ENCODE measurements around the gene HRH1. TPM values are rescaled to one million over a fixed set of nuclear protein-coding genes. Genes with fewer than 3 reads are reported as not detected.

The HRH1 gene
- total and polyA plus RNA-seq, 12 donors = 0.24 to 6.5 (median 2.2) TPM

DNA sequence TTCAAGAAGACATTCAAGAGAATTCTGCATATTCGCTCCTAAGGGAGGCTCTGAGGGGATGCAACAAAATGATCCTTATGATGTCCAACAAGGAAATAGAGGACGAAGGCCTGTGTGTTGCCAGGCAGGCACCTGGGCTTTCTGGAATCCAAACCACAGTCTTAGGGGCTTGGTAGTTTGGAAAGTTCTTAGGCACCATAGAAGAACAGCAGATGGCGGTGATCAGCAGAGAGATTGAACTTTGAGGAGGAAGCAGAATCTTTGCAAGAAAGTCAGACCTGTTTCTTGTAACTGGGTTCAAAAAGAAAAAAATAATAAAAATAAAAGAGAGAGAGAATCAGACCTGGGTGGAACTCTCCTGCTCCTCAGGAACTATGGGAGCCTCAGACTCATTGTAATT, 106.2 kb downstream of the HRH1 start:
- H3K9me3 ChIP-seq (replicated peaks in 1 of 3) = no peaks in the 10 kb centered on the region
- TF ChIP-seq CTCF (IDR thresholded peaks at IDR 0.05) (no peak), POLR2A (IDR thresholded peaks at IDR 0.05) (no peak)
- H3K36me3 ChIP-seq (replicated peaks in 1 of 2) = no peaks in the 10 kb centered on the region
- intact Hi-C loops (cut with DNase I) = no loop called here
- no peak overlapping the region for H3K27ac ChIP-seq
- H3K4me3 ChIP-seq = no peak overlapping the region
- DNase-seq = no peak
- H3K4me1 ChIP-seq (replicated peaks in 1 of 2) = no peaks in the 10 kb centered on the region
- no peaks in the 10 kb centered on the region for H3K27me3 ChIP-seq
- 80 to 89% (median 84%) methylated on average over 3 of the region's 3 CpGs for WGBS, 4 donors

- peaks cover 12 to 14% of the 10 kb centered on the region in 2 donors for H3K4me1 ChIP-seq (replicated peaks in 1 of 2)
- H3K27ac ChIP-seq = no peak overlapping the region
- no peaks in the 10 kb centered on the region for H3K9me3 ChIP-seq (replicated peaks in 1 of 3)
- intact Hi-C loops (cut with DNase I) = no loop called here
- DNase-seq = peak in 2 of 7 donors; percentile 38 to 48
- WGBS, 4 donors = 70 to 79% (median 77%) methylated on average over 9 of the region's 9 CpGs
- H3K27me3 ChIP-seq = no peaks in the 10 kb centered on the region
- no peak for TF ChIP-seq POLR2A (IDR thresholded peaks at IDR 0.05)
- H3K4me3 ChIP-seq = no peak overlapping the region
- H3K36me3 ChIP-seq (replicated peaks in 1 of 2) = no peaks in the 10 kb centered on the region
Observed at GRCh38 chr3:11269007-11269406, 114.7 kb downstream of the HRH1 start.

- DNase-seq = peak; percentile 96 to 99 (median 98)
- Histone ChIP-seq H3K4me3 (peak within 1 kb of the TSS; percentile 38 to 88 (median 78)), H3K27me3 (no peaks in the 10 kb centered on the region), H3K27ac (peak within 1 kb of the TSS in 4 of 5 donors; percentile 79 to 90 (median 83)), H3K4me1 (replicated peaks in 1 of 2) (peaks cover 12 to 14% of the 10 kb centered on the region in 2 donors), H3K9me3 (replicated peaks in 1 of 3) (no peaks in the 10 kb centered on the region), H3K36me3 (replicated peaks in 1 of 2) (no peaks in the 10 kb centered on the region)
- intact Hi-C loops (cut with DNase I) = loop anchor here in 1 of 2 donors (10.0 kb wide), 1 partner anchor 53 kb away; no protein-coding TSS in a partner anchor
- TF ChIP-seq CTCF (IDR thresholded peaks at IDR 0.05) (peak in 2 of 6 experiments; percentile 20 to 34), POLR2A (IDR thresholded peaks at IDR 0.05) (peak; percentile 78 to 87)
- 1 to 8% (median 2%) methylated on average over 7 to 51 of the region's 51 CpGs for WGBS, 4 donors
Observed at GRCh38 chr3:11271986-11272904, 118.0 kb downstream of the HRH1 start, which contains the start of gene ATG7. TSS of gene ATG7 (plus strand) at chr3:11272397. CDS start at chr3:11298696, 26,299 bp downstream.

DNA sequence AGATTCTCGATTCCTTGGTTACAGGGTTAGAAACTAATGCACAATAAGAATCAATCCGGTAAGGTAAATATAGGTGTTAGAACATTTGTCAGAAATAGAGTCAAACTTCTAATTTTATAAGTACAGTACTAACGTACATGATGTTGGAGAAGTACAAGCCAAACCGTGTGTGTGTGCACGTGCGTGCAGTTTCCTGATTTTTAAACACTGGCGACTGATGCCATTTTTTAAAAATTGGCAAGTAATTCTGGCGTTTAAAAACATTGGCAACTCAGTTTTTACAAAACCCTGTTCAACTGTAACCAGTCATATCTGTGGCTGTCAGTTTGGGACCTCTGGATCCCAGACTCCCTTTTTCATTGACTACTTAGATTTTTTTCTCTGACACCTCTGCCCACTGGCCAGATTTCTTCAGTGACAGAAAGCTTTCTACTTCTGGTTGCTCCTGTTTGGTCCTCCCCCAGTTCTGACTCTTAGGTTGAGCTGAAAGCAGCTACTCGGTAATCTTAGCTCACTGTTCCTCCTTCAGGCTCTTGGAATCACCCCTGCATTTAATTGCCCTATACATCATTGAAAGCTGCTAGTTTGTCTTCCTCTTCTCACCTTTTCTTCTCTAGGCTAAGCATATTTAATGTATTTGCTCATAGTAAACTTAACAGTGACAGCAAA, 118.7 kb downstream of the HRH1 start:
- peak in 1 of 7 donors; percentile 16 for DNase-seq
- no peaks in the 10 kb centered on the region for H3K9me3 ChIP-seq (replicated peaks in 1 of 3)
- H3K4me1 ChIP-seq (replicated peaks in 1 of 2) = peaks cover 12 to 14% of the 10 kb centered on the region in 2 donors
- H3K27me3 ChIP-seq = no peaks in the 10 kb centered on the region
- TF ChIP-seq POLR2A (IDR thresholded peaks at IDR 0.05) (no peak), CTCF (IDR thresholded peaks at IDR 0.05) (no peak)
- peak overlapping the region in 4 of 5 donors; percentile 79 to 90 (median 83) for H3K27ac ChIP-seq
- intact Hi-C loops (cut with DNase I) = loop anchor here in 1 of 2 donors (10.0 kb wide), 1 partner anchor 52 kb away; no protein-coding TSS in a partner anchor
- whole genome bisulfite sequencing, 4 donors = 1 to 3% (median 2%) methylated on average over 9 of the region's 9 CpGs
- H3K4me3 ChIP-seq = peak overlapping the region in 3 of 4 donors; percentile 38 to 88 (median 75)
- peaks cover 0 to 2% of the 10 kb centered on the region in 2 donors for H3K36me3 ChIP-seq (replicated peaks in 1 of 2)

All from adrenal gland (tissue), 12 donors.